ENCODE results near the gene KL. TPM values are rescaled to one million over a fixed set of nuclear protein-coding genes. Genes with fewer than 3 reads are reported as not detected.

The KL gene
- total RNA-seq, 1 donor from 2014 or later = 2.0 TPM

DNA sequence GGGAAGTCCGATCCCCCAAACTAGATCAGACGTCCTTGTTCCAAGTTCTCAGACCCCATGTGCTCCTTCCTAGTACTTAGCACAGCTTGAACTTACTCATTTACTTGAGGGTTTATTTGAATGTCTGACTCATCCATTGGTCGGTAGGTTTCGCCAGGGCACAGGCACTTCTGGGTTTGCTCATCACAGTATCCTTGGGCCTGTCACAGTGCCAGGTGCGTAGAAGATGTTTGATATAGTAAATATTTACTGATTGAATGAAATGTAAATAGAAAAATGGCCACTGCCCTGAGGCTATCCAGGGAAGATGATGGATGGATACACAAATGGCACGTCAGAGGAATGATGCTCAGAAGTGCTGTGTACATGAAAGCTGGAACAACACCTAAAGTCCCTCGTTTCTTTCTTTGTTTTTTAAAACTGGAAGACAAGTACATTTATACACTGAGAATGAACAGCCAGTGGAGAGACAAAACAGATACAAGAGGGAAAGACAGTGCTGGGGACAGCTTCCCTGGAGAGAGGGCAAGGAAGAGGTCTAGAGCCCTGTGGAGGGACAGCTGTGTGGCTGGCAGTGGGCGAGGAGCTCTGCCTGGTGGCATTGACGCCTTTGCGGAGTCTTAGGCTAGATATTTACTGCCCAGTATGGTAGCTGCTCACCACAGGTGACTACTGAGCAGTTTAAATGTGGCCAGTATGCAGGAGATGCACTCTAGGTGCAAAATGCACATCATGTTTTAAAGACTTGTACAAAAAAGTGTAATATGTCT is 31.2 kb upstream of the KL start:
- no peaks in the 10 kb centered on the region for H3K36me3 ChIP-seq (ENCODE audit: control insufficient read depth, insufficient read depth, low read length)
- H3K4me3 ChIP-seq (ENCODE audit: low read depth, low read length) = no peak overlapping the region
- no peak for DNase-seq (ENCODE audit: low read depth)

DNA sequence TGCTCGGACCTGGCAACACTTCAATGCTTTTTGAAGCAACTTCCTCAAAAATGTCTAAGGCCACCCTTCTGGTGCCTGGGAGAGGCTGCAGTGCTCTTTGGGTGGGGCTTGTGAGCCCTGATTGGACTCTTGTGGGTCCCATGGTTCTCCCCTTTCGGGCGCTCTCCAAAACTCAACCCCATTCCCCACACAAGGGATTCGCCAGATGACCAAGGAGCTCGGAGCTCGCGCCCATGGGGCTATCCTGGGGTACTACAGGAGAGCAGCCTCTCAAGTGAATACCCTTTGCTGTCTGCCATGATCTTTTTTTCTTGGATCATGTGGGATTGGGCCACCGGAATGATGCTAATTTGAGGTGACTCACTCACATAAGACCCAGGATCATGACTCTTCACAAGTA is 29.7 kb upstream of the KL start:
- no peaks in the 10 kb centered on the region for H3K36me3 ChIP-seq (ENCODE audit: control insufficient read depth, insufficient read depth, low read length)
- no peak for DNase-seq (ENCODE audit: low read depth)
- TF ChIP-seq, protein P1, sequence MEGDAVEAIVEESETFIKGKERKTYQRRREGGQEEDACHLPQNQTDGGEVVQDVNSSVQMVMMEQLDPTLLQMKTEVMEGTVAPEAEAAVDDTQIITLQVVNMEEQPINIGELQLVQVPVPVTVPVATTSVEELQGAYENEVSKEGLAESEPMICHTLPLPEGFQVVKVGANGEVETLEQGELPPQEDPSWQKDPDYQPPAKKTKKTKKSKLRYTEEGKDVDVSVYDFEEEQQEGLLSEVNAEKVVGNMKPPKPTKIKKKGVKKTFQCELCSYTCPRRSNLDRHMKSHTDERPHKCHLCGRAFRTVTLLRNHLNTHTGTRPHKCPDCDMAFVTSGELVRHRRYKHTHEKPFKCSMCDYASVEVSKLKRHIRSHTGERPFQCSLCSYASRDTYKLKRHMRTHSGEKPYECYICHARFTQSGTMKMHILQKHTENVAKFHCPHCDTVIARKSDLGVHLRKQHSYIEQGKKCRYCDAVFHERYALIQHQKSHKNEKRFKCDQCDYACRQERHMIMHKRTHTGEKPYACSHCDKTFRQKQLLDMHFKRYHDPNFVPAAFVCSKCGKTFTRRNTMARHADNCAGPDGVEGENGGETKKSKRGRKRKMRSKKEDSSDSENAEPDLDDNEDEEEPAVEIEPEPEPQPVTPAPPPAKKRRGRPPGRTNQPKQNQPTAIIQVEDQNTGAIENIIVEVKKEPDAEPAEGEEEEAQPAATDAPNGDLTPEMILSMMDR (IDR thresholded peaks at IDR 0.05; ENCODE audit: insufficient read depth, low read length, poor library complexity, severe bottlenecking) = no peak
- H3K4me3 ChIP-seq (ENCODE audit: low read depth, low read length) = no peak overlapping the region
- H3K27me3 ChIP-seq (ENCODE audit: control insufficient read depth, insufficient read depth, low read length) = no peaks in the 10 kb centered on the region

More for the DNA sequence above, 31.2 kb upstream of the KL start:
- no peaks in the 10 kb centered on the region for H3K27me3 ChIP-seq (ENCODE audit: control insufficient read depth, insufficient read depth, low read length)
- TF ChIP-seq, protein P1 (IDR thresholded peaks at IDR 0.05; ENCODE audit: insufficient read depth, low read length, poor library complexity, severe bottlenecking) = no peak

DNA sequence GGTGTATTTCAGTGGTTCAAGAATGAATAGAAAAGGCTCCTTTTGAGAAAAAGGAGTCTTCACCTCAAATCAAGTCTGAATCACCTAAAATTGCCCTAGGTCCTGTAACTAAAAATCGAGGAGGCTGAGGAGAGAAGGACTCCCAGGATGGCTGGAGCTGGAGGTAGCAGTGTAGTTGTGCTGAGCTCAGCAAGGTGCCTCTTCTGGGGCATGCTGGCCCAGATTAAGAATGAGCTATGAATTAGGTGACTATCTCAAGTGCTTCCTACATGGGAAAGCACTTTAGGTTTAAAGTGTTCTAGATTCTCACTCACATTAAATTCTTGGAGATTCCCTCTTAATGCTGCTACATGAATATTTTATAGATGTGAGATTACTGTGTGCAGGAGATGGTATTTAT is 28.8 kb upstream of the KL start:
- no peaks in the 10 kb centered on the region for H3K36me3 ChIP-seq (ENCODE audit: control insufficient read depth, insufficient read depth, low read length)
- no peaks in the 10 kb centered on the region for H3K27me3 ChIP-seq (ENCODE audit: control insufficient read depth, insufficient read depth, low read length)
- TF ChIP-seq, protein P1 (IDR thresholded peaks at IDR 0.05; ENCODE audit: insufficient read depth, low read length, poor library complexity, severe bottlenecking) = no peak
- no peak overlapping the region for H3K4me3 ChIP-seq (ENCODE audit: low read depth, low read length)
- DNase-seq (ENCODE audit: low read depth) = no peak

DNA sequence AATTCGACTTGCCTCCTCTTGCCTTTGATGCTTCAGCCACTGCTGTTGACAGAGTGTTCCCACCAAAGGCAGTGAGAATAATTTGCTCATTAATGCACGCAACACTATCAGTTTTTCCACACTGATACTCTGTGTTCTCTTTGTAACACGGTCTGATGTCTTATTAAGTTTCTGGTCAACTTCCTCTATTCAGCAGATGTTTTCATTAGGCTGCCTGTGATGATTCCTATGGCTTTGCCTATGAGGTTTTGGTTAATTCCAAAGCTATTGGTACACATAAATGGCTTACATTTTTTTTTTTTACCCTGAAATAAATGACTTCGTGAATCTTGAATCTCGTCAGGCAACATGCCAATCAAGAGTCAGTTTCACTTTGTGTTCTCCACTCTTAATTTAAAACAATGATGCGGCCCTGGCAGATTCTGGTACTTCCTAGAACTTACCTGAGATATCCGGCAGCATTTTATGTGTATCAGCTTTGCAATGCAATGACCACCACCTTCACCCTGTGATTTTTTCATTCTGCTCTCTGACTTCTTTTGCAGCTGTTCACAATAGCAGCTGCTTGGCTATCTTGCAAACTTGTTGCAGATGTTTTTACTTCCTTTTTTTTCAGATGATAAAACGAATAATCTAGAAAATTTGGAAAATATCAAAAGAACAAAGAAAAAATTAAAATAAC is 27.5 kb upstream of the KL start:
- Histone ChIP-seq H3K4me3 (ENCODE audit: low read depth, low read length) (no peak overlapping the region), H3K36me3 (ENCODE audit: control insufficient read depth, insufficient read depth, low read length) (no peaks in the 10 kb centered on the region), H3K27me3 (ENCODE audit: control insufficient read depth, insufficient read depth, low read length) (no peaks in the 10 kb centered on the region)
- no peak for DNase-seq (ENCODE audit: low read depth)
- TF ChIP-seq, protein P1 (IDR thresholded peaks at IDR 0.05; ENCODE audit: insufficient read depth, low read length, poor library complexity, severe bottlenecking) = no peak

DNA sequence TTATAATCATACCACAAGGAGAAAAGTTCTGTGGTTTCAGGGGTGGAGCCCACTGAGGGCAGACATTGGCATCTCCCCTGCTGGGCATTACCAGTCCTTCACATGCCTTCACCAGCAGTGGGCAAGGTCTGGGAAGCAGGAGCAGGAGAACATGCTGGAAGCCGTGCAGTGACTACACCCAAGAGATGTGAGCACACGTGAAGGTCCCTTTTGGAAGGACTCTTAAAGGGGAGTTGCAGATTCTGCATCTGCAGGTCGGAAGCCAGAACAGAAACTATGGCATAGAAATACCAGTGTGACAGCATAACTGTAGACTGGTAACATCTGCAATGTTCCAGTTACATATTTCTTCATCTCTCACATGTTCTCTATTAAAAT is 26.9 kb upstream of the KL start:
- Histone ChIP-seq H3K4me3 (ENCODE audit: low read depth, low read length) (no peak overlapping the region), H3K27me3 (ENCODE audit: control insufficient read depth, insufficient read depth, low read length) (no peaks in the 10 kb centered on the region), H3K36me3 (ENCODE audit: control insufficient read depth, insufficient read depth, low read length) (no peaks in the 10 kb centered on the region)
- no peak for DNase-seq (ENCODE audit: low read depth)
- TF ChIP-seq, protein P1 (IDR thresholded peaks at IDR 0.05; ENCODE audit: insufficient read depth, low read length, poor library complexity, severe bottlenecking) = no peak

All from kidney epithelial cell (primary cell).